ENCODE results near the gene ARFGAP2. TPM values are rescaled to one million over a fixed set of nuclear protein-coding genes. Genes with fewer than 3 reads are reported as not detected.

Gene ARFGAP2
- total and polyA plus RNA-seq, 4 donors, result 38.4 to 94.1 (median 67.0) TPM

DNA sequence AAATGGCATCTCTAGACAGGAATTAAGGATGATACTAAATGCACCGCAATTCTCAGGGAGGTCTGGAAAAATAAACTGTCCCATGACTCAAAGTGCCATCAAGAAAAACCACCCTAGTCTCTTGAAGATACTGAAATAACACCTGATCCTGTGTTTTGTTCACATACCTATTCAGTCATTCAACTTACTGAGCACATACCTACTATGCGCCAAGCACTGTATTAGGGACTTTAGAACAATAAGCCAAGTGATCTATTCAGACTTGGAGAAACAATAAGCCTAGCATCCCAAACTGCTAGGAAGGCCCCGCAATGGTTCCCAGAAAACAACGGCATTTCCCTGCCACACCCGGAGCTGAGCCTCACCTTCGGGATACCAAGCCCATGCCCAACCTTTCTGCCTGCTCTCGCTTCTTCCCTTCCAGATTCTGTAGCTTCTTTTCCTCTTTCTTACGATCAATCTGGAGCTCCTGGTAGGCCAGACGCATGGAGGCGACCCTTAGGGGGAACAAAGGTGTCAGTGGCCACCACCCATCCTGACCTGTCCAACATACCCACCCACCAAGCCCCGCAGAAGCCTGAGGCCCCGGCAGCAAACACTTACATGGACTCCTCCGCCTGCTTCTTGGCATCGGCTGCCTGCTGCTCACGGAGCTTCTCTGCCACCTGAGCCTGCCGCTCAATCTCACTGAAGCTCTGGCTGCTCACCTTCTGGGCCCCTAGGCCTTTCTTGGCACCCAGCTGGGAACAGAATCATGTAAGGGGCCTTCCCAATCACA is 5.4 kb downstream of the ARFGAP2 start:
- 89 to 91% methylated on average over 16 of the region's 16 CpGs for WGBS, 2 donors
- Histone ChIP-seq H3K4me1 (ENCODE audit: control insufficient read depth in 1 of 2, insufficient read depth in 2 of 2, low read length in 2 of 2) (no peaks in the 10 kb centered on the region), H3K9me3 (ENCODE audit: control insufficient read depth, low read length) (no peaks in the 10 kb centered on the region), H3K27ac (ENCODE audit: low read depth in 1 of 2, low read length in 2 of 2) (no peak overlapping the region), H3K4me3 (ENCODE audit: low read length in 2 of 2) (no peak overlapping the region), H3K36me3 (ENCODE audit: control insufficient read depth in 1 of 2, insufficient read depth in 2 of 2, low read length in 1 of 2) (peaks cover 3 to 13% of the 10 kb centered on the region in 2 donors), H3K27me3 (ENCODE audit: control insufficient read depth in 1 of 2, insufficient read depth in 2 of 2, low read length in 1 of 2) (no peaks in the 10 kb centered on the region)
- ATAC-seq (ENCODE audit: low FRiP score) (no peak), DNase-seq (no peak)
- intact Hi-C loops (cut with DNase I), result loop anchor here in 1 of 2 donors (10.0 kb wide), 1 partner anchor 84 kb away; the partner anchor contains the start of gene NR1H3

- Histone ChIP-seq H3K36me3 (ENCODE audit: control insufficient read depth in 1 of 2, insufficient read depth in 2 of 2, low read length in 1 of 2) (peaks cover 3 to 15% of the 10 kb centered on the region in 2 donors), H3K4me1 (ENCODE audit: control insufficient read depth in 1 of 2, insufficient read depth in 2 of 2, low read length in 2 of 2) (no peaks in the 10 kb centered on the region), H3K27me3 (ENCODE audit: control insufficient read depth in 1 of 2, insufficient read depth in 2 of 2, low read length in 1 of 2) (no peaks in the 10 kb centered on the region), H3K4me3 (ENCODE audit: low read length in 2 of 2) (no peak overlapping the region), H3K27ac (ENCODE audit: low read depth in 1 of 2, low read length in 2 of 2) (no peak overlapping the region), H3K9me3 (ENCODE audit: control insufficient read depth, low read length) (no peaks in the 10 kb centered on the region)
- intact Hi-C loops (cut with DNase I), result no loop called here
- WGBS, 2 donors, result 87 to 91% methylated on average over 5 of the region's 5 CpGs
- ATAC-seq (ENCODE audit: low FRiP score) (no peak), DNase-seq (no peak)
Measured at GRCh38 chr11:47166368-47166767, 10.3 kb downstream of the ARFGAP2 start.

GRCh38 chr11:47165253-47165840 is 11.3 kb downstream of the ARFGAP2 start:
- 80 to 84% methylated on average over 16 of the region's 16 CpGs for WGBS, 2 donors
- Histone ChIP-seq H3K36me3 (ENCODE audit: control insufficient read depth in 1 of 2, insufficient read depth in 2 of 2, low read length in 1 of 2) (peaks cover 3 to 15% of the 10 kb centered on the region in 2 donors), H3K9me3 (ENCODE audit: control insufficient read depth, low read length) (no peaks in the 10 kb centered on the region), H3K4me3 (ENCODE audit: low read length in 2 of 2) (no peak overlapping the region), H3K27me3 (ENCODE audit: control insufficient read depth in 1 of 2, insufficient read depth in 2 of 2, low read length in 1 of 2) (no peaks in the 10 kb centered on the region), H3K4me1 (ENCODE audit: control insufficient read depth in 1 of 2, insufficient read depth in 2 of 2, low read length in 2 of 2) (no peaks in the 10 kb centered on the region), H3K27ac (ENCODE audit: low read depth in 1 of 2, low read length in 2 of 2) (no peak overlapping the region)
- intact Hi-C loops (cut with DNase I), result no loop called here
- no peak for ATAC-seq (ENCODE audit: low FRiP score)
- DNase-seq, result no peak

GRCh38 chr11:47164321-47164720 is 12.4 kb downstream of the ARFGAP2 start:
- Histone ChIP-seq H3K27me3 (ENCODE audit: control insufficient read depth in 1 of 2, insufficient read depth in 2 of 2, low read length in 1 of 2) (no peaks in the 10 kb centered on the region), H3K36me3 (ENCODE audit: control insufficient read depth in 1 of 2, insufficient read depth in 2 of 2, low read length in 1 of 2) (peaks cover 3 to 15% of the 10 kb centered on the region in 2 donors), H3K9me3 (ENCODE audit: control insufficient read depth, low read length) (no peaks in the 10 kb centered on the region), H3K4me1 (ENCODE audit: control insufficient read depth in 1 of 2, insufficient read depth in 2 of 2, low read length in 2 of 2) (no peaks in the 10 kb centered on the region), H3K4me3 (ENCODE audit: low read length in 2 of 2) (no peak overlapping the region), H3K27ac (ENCODE audit: low read depth in 1 of 2, low read length in 2 of 2) (no peak overlapping the region)
- DNase-seq, result no peak
- intact Hi-C loops (cut with DNase I), result loop anchor here in 1 of 2 donors (5.0 kb wide), 1 partner anchor 193 kb away; no protein-coding TSS in a partner anchor
- 59 to 65% methylated on average over 4 of the region's 4 CpGs for WGBS, 2 donors
- ATAC-seq (ENCODE audit: low FRiP score), result no peak

GRCh38 chr11:47163898-47164297 is 12.8 kb downstream of the ARFGAP2 start:
- intact Hi-C loops (cut with DNase I), result loop anchor here in 1 of 2 donors (5.0 kb wide), 1 partner anchor 193 kb away; no protein-coding TSS in a partner anchor
- no peak for ATAC-seq (ENCODE audit: low FRiP score)
- no peak for DNase-seq
- 79 to 81% methylated on average over 15 of the region's 15 CpGs for WGBS, 2 donors
- no peaks in the 10 kb centered on the region for H3K9me3 ChIP-seq (ENCODE audit: control insufficient read depth, low read length)
- H3K4me3 ChIP-seq (ENCODE audit: low read length in 2 of 2), result no peak overlapping the region
- no peak overlapping the region for H3K27ac ChIP-seq (ENCODE audit: low read depth in 1 of 2, low read length in 2 of 2)
- no peaks in the 10 kb centered on the region for H3K4me1 ChIP-seq (ENCODE audit: control insufficient read depth in 1 of 2, insufficient read depth in 2 of 2, low read length in 2 of 2)
- no peaks in the 10 kb centered on the region for H3K27me3 ChIP-seq (ENCODE audit: control insufficient read depth in 1 of 2, insufficient read depth in 2 of 2, low read length in 1 of 2)
- H3K36me3 ChIP-seq (ENCODE audit: control insufficient read depth in 1 of 2, insufficient read depth in 2 of 2, low read length in 1 of 2), result peaks cover 3 to 15% of the 10 kb centered on the region in 2 donors

GRCh38 chr11:47163193-47163592 is 13.5 kb downstream of the ARFGAP2 start:
- H3K9me3 ChIP-seq (ENCODE audit: control insufficient read depth, low read length), result no peaks in the 10 kb centered on the region
- WGBS, 2 donors, result 32% methylated on average over 3 of the region's 3 CpGs
- DNase-seq (no peak), ATAC-seq (ENCODE audit: low FRiP score) (no peak)
- H3K27ac ChIP-seq (ENCODE audit: low read depth in 1 of 2, low read length in 2 of 2), result no peak overlapping the region
- peaks cover 3 to 15% of the 10 kb centered on the region in 2 donors for H3K36me3 ChIP-seq (ENCODE audit: control insufficient read depth in 1 of 2, insufficient read depth in 2 of 2, low read length in 1 of 2)
- H3K4me3 ChIP-seq (ENCODE audit: low read length in 2 of 2), result no peak overlapping the region
- no peaks in the 10 kb centered on the region for H3K4me1 ChIP-seq (ENCODE audit: control insufficient read depth in 1 of 2, insufficient read depth in 2 of 2, low read length in 2 of 2)
- H3K27me3 ChIP-seq (ENCODE audit: control insufficient read depth in 1 of 2, insufficient read depth in 2 of 2, low read length in 1 of 2), result no peaks in the 10 kb centered on the region
- intact Hi-C loops (cut with DNase I), result loop anchor here in 1 of 2 donors (5.0 kb wide), 1 partner anchor 194 kb away; no protein-coding TSS in a partner anchor

DNA sequence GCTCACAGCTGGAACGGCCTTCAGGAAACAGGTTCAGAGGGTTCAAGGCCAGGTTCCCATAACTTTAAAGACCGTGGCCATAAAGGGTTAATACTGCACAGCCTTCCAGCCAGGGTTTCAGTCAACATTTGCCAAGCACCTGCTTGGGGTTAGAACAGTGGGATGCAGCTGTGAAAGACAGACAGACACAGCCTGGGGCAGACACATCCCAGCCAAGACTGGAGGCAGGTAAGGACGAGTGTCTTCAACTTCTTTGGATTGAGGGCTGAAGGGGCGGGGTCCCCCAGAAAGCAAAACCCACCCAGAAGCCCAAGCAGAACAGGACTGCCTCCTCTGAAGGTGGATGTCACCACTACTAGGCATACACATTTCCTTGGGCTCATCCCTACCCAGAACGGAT is 14.3 kb downstream of the ARFGAP2 start:
- no peaks in the 10 kb centered on the region for H3K9me3 ChIP-seq (ENCODE audit: control insufficient read depth, low read length)
- H3K4me1 ChIP-seq (ENCODE audit: control insufficient read depth in 1 of 2, insufficient read depth in 2 of 2, low read length in 2 of 2), result no peaks in the 10 kb centered on the region
- no peak overlapping the region for H3K4me3 ChIP-seq (ENCODE audit: low read length in 2 of 2)
- WGBS, 2 donors, result 52 to 65% methylated on average over 5 of the region's 5 CpGs
- H3K27me3 ChIP-seq (ENCODE audit: control insufficient read depth in 1 of 2, insufficient read depth in 2 of 2, low read length in 1 of 2), result no peaks in the 10 kb centered on the region
- no peak for DNase-seq
- intact Hi-C loops (cut with DNase I), result loop anchor here in 1 of 2 donors (5.0 kb wide), 1 partner anchor 195 kb away; no protein-coding TSS in a partner anchor
- H3K36me3 ChIP-seq (ENCODE audit: control insufficient read depth in 1 of 2, insufficient read depth in 2 of 2, low read length in 1 of 2), result peaks cover 3 to 12% of the 10 kb centered on the region in 2 donors
- H3K27ac ChIP-seq (ENCODE audit: low read depth in 1 of 2, low read length in 2 of 2), result no peak overlapping the region
- no peak for ATAC-seq (ENCODE audit: low FRiP score)

- 33 to 42% methylated on average over 9 of the region's 9 CpGs for WGBS, 2 donors
- ATAC-seq (ENCODE audit: low FRiP score) (no peak), DNase-seq (no peak)
- Histone ChIP-seq H3K9me3 (ENCODE audit: control insufficient read depth, low read length) (no peaks in the 10 kb centered on the region), H3K4me3 (ENCODE audit: low read length in 2 of 2) (no peak overlapping the region), H3K27me3 (ENCODE audit: control insufficient read depth in 1 of 2, insufficient read depth in 2 of 2, low read length in 1 of 2) (no peaks in the 10 kb centered on the region), H3K36me3 (ENCODE audit: control insufficient read depth in 1 of 2, insufficient read depth in 2 of 2, low read length in 1 of 2) (peaks cover 3 to 11% of the 10 kb centered on the region in 2 donors), H3K4me1 (ENCODE audit: control insufficient read depth in 1 of 2, insufficient read depth in 2 of 2, low read length in 2 of 2) (no peaks in the 10 kb centered on the region), H3K27ac (ENCODE audit: low read depth in 1 of 2, low read length in 2 of 2) (no peak overlapping the region)
- intact Hi-C loops (cut with DNase I), result loop anchor here in 1 of 2 donors (5.0 kb wide), 1 partner anchor 195 kb away; no protein-coding TSS in a partner anchor
Measured at GRCh38 chr11:47161890-47162289, 14.8 kb downstream of the ARFGAP2 start.

Measured in aorta (tissue), 5 donors.